HepG2 (cell line): Measurements from ENCODE around the gene JTB. TPM values are rescaled to one million over a fixed set of nuclear protein-coding genes. Genes with fewer than 3 reads are reported as not detected.
A peak's percentile ranks its signal among the peaks of the same experiment; 100 is the strongest.

Experiments used
- BORCS8-MEF2B ChIP-seq: sonication (generic); formaldehyde crosslinking; IDR thresholded peaks from 2 replicates; pipeline ENCODE4 v1.8.0; 2022; ENCODE audit warnings: mild to moderate bottlenecking, missing genetic modification reagents
- CENPT ChIP-seq: sonication (generic); formaldehyde crosslinking; IDR thresholded peaks from 2 replicates; pipeline ENCODE4 v1.8.0; 2022; ENCODE audit warnings: low read depth, mild to moderate bottlenecking, moderate library complexity, missing genetic modification reagents
- FOXA1 ChIP-seq, 2 experiments: fragments of 450-650 bp in 1 of 2; sonication (generic) in 1 of 2; formaldehyde crosslinking in 1 of 2; IDR thresholded peaks; 2 replicates each; pipeline versions ENCODE4 v1.4.0 to v1.6.1; 2016 to 2020; ENCODE audit warnings: missing genetic modification reagents in 1 of 2
- FOXK2 ChIP-seq: fragments of 450-650 bp; IDR thresholded peaks from 2 replicates; pipeline ENCODE4 v1.6.1; 2016
- HNRNPH1 ChIP-seq: fragments of 200-400 bp; formaldehyde crosslinking; optimal IDR thresholded peaks from 2 replicates; pipeline ENCODE3; 2017; ENCODE audit warnings: mild to moderate bottlenecking, low read depth, low read length
- JUN ChIP-seq: sonication (generic); formaldehyde crosslinking; IDR thresholded peaks from 2 replicates; pipeline ENCODE4 v1.4.0; 2020; ENCODE audit warnings: mild to moderate bottlenecking, missing genetic modification reagents
- KLF12 ChIP-seq: sonication (generic); formaldehyde crosslinking; IDR thresholded peaks from 2 replicates; pipeline ENCODE4 v1.4.0; 2020; ENCODE audit warnings: missing genetic modification reagents, borderline replicate concordance
- KLF13 ChIP-seq: sonication (generic); formaldehyde crosslinking; IDR thresholded peaks from 2 replicates; pipeline ENCODE4 v1.4.0; 2020; ENCODE audit warnings: mild to moderate bottlenecking, missing genetic modification reagents
- MIXL1 ChIP-seq: IDR thresholded peaks from 2 replicates; pipeline ENCODE4 v1.6.1; 2016
- MTERF4 ChIP-seq: sonication (generic); formaldehyde crosslinking; IDR thresholded peaks from 2 replicates; pipeline ENCODE4 v1.8.0; 2023; ENCODE audit warnings: mild to moderate bottlenecking, missing genetic modification reagents
- MTF2 ChIP-seq: sonication (generic); formaldehyde crosslinking; IDR thresholded peaks from 2 replicates; pipeline ENCODE4 v1.5.0; 2020; ENCODE audit warnings: missing genetic modification reagents, borderline replicate concordance
- NCOA2 ChIP-seq: sonication (generic); formaldehyde crosslinking; IDR thresholded peaks from 2 replicates; pipeline ENCODE4 v1.8.0; 2022; ENCODE audit warnings: inconsistent platforms
- PITX1 ChIP-seq: sonication (generic); formaldehyde crosslinking; IDR thresholded peaks from 2 replicates; pipeline ENCODE4 v1.5.1; 2020; ENCODE audit warnings: mild to moderate bottlenecking, missing genetic modification reagents
- RFXANK ChIP-seq: IDR thresholded peaks from 2 replicates; pipeline ENCODE4 v1.6.1; 2016
- RORA ChIP-seq: sonication (generic); formaldehyde crosslinking; IDR thresholded peaks from 2 replicates; pipeline ENCODE4 v1.5.0; 2020; ENCODE audit warnings: mild to moderate bottlenecking, missing genetic modification reagents, moderate library complexity
- SNAPC2 ChIP-seq: sonication (generic); formaldehyde crosslinking; IDR thresholded peaks from 2 replicates; pipeline ENCODE4 v1.8.1; 2022; ENCODE audit warnings: mild to moderate bottlenecking, missing genetic modification reagents
- ZBTB38 ChIP-seq: sonication (generic); formaldehyde crosslinking; IDR thresholded peaks from 2 replicates; pipeline ENCODE4 v1.5.1; 2020; ENCODE audit warnings: mild to moderate bottlenecking, missing genetic modification reagents
- ZBTB44 ChIP-seq: sonication (generic); formaldehyde crosslinking; IDR thresholded peaks from 2 replicates; pipeline ENCODE4 v1.4.0; 2020; ENCODE audit warnings: missing genetic modification reagents
- ZFAT ChIP-seq: sonication (generic); formaldehyde crosslinking; conservative IDR thresholded peaks from 2 replicates; pipeline ENCODE4 v1.8.1; 2023; ENCODE audit warnings: missing genetic modification reagents, inconsistent platforms
- ZFP82 ChIP-seq: sonication (generic); formaldehyde crosslinking; IDR thresholded peaks from 2 replicates; pipeline ENCODE4 v1.5.1; 2020; ENCODE audit warnings: mild to moderate bottlenecking, missing genetic modification reagents, borderline replicate concordance
- ZNF430 ChIP-seq: sonication (generic); formaldehyde crosslinking; IDR thresholded peaks from 2 replicates; pipeline ENCODE4 v1.9.0; 2021; ENCODE audit warnings: mild to moderate bottlenecking, missing genetic modification reagents
- ZNF724P ChIP-seq: sonication (generic); formaldehyde crosslinking; IDR thresholded peaks from 2 replicates; pipeline ENCODE4 v1.8.0; 2022; ENCODE audit warnings: missing genetic modification reagents, borderline replicate concordance
- polyA plus RNA-seq, 8 experiments: library from polyadenylated mRNA; depleted of rRNA in 3 of 8; stranded (reverse) in 7 of 8; unstranded in 1 of 8; fragments of >200 nt; fragmentation: Illumina TruSeq in 4 of 8; extraction: Trizol in 4 of 8; gene quantifications; 2 replicates each; pipeline versions ENCODE4 v1.2.1 to v1.2.3, GENCODE V29; 2011 to 2016; ENCODE audit warnings: low read depth in 4 of 8, missing spikeins in 1 of 8, mixed read lengths in 1 of 8; ENCODE audit not compliant: insufficient read depth in 1 of 8
- total RNA-seq, 5 experiments: library from RNA; depleted of rRNA; stranded (reverse); fragments of >200 nt; fragmentation: Illumina TruSeq; extraction: Trizol; gene quantifications; 2 replicates each; pipeline ENCODE4 v1.2.3, GENCODE V29; 2016; ENCODE audit warnings: low read depth in 1 of 5
- TF ChIP-seq, protein P1 (sequence below): sonication (generic); formaldehyde crosslinking; IDR thresholded peaks from 2 replicates; pipeline ENCODE4 v1.4.0; 2020; ENCODE audit warnings: missing genetic modification reagents
- TF ChIP-seq, protein P2 (sequence below): sonication (generic); formaldehyde crosslinking; IDR thresholded peaks from 2 replicates; pipeline ENCODE4 v1.8.0; 2022; ENCODE audit warnings: mild to moderate bottlenecking, missing genetic modification reagents; ENCODE audit not compliant: insufficient replicate concordance
- TF ChIP-seq, protein P3 (sequence below): sonication (generic); formaldehyde crosslinking; IDR thresholded peaks from 2 replicates; pipeline ENCODE4 v1.4.0; 2020; ENCODE audit warnings: mild to moderate bottlenecking, missing genetic modification reagents

Gene JTB
- total and polyA plus RNA-seq, 2 of the 13 experiments (the other 11 are each of a cell fraction or from before 2014, with no cell fraction given): 96.7 to 99.2 TPM

- TF ChIP-seq KLF13 (CRISPR knock-in tag): no peak
- peak; percentile 80 for TF ChIP-seq BORCS8-MEF2B (CRISPR knock-in tag)
- TF ChIP-seq PITX1 (CRISPR knock-in tag): no peak
- TF ChIP-seq JUN (CRISPR knock-in tag): no peak
- peak; percentile 65; the same call in 1 of the 2 replicates for TF ChIP-seq KLF12 (CRISPR knock-in tag)
- no peak for TF ChIP-seq NCOA2 (CRISPR knock-in tag)
- TF ChIP-seq CENPT: no peak
- no peak for TF ChIP-seq FOXA1 (IDR thresholded peaks at IDR 0.05)
- TF ChIP-seq FOXA1 (CRISPR knock-in tag; IDR thresholded peaks at IDR 0.05): 0 out of 2 replicates have a peak, but pooled peaks have one; percentile 15
- TF ChIP-seq, protein P1, sequence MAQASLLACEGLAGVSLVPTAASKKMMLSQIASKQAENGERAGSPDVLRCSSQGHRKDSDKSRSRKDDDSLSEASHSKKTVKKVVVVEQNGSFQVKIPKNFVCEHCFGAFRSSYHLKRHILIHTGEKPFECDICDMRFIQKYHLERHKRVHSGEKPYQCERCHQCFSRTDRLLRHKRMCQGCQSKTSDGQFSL (CRISPR knock-in tag): no peak
- TF ChIP-seq, protein P2, sequence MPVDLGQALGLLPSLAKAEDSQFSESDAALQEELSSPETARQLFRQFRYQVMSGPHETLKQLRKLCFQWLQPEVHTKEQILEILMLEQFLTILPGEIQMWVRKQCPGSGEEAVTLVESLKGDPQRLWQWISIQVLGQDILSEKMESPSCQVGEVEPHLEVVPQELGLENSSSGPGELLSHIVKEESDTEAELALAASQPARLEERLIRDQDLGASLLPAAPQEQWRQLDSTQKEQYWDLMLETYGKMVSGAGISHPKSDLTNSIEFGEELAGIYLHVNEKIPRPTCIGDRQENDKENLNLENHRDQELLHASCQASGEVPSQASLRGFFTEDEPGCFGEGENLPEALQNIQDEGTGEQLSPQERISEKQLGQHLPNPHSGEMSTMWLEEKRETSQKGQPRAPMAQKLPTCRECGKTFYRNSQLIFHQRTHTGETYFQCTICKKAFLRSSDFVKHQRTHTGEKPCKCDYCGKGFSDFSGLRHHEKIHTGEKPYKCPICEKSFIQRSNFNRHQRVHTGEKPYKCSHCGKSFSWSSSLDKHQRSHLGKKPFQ: peak; percentile 55
- no peak for TF ChIP-seq ZNF724P
- TF ChIP-seq MIXL1 (CRISPR knock-in tag): 0 out of 2 replicates have a peak, but pooled peaks have one; percentile 34
- peak; percentile 53; the same call in 1 of the 2 replicates for TF ChIP-seq ZBTB44 (CRISPR knock-in tag)
- TF ChIP-seq ZFP82 (CRISPR knock-in tag): no peak; the same call in 1 of the 2 replicates
- no peak for TF ChIP-seq MTERF4 (CRISPR knock-in tag)
- no peak for TF ChIP-seq ZBTB38
- no peak for TF ChIP-seq RORA (CRISPR knock-in tag)
- no peak; the same call in 1 of the 2 replicates for TF ChIP-seq ZNF430 (CRISPR knock-in tag)
- no peak; the same call in 1 of the 2 replicates for TF ChIP-seq ZFAT (CRISPR knock-in tag)
- TF ChIP-seq, protein P3, sequence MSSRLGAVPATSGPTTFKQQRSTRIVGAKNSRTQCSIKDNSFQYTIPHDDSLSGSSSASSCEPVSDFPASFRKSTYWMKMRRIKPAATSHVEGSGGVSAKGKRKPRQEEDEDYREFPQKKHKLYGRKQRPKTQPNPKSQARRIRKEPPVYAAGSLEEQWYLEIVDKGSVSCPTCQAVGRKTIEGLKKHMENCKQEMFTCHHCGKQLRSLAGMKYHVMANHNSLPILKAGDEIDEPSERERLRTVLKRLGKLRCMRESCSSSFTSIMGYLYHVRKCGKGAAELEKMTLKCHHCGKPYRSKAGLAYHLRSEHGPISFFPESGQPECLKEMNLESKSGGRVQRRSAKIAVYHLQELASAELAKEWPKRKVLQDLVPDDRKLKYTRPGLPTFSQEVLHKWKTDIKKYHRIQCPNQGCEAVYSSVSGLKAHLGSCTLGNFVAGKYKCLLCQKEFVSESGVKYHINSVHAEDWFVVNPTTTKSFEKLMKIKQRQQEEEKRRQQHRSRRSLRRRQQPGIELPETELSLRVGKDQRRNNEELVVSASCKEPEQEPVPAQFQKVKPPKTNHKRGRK (CRISPR knock-in tag): no peak
- no peak for TF ChIP-seq RFXANK (CRISPR knock-in tag)
- TF ChIP-seq FOXK2: peak; percentile 76
- TF ChIP-seq MTF2 (CRISPR knock-in tag): no peak
- no peak for TF ChIP-seq SNAPC2 (CRISPR knock-in tag)
- no peak for TF ChIP-seq HNRNPH1
Measured at GRCh38 chr1:153958111-153958960, 19.1 kb downstream of the JTB start, which contains the start of gene CRTC2 (continued).
